ENCODE measurements around the gene RGL1.

GRCh38 chr1:183901748-183902330, 96.9 kb downstream of the RGL1 start:
- TF ChIP-seq CTCF (IDR thresholded peaks at IDR 0.05) = no peak
- no peak for TF ChIP-seq EZH2 (IDR thresholded peaks at IDR 0.05)
